Spleen (tissue), 11 donors: ENCODE data around the gene ANGPTL2. TPM values are rescaled to one million over a fixed set of nuclear protein-coding genes. Genes with fewer than 3 reads are reported as not detected.

Experiments used
- DNase-seq: peaks from one replicate; pipeline ENCODE4 v3.0.0-alpha.2; 2020
- H3K27ac ChIP-seq, 8 donors: fragments of 200-600 bp; sonication (generic) in 7 of 8; 1 replicate in 4 of 8; 2 replicates in 4 of 8; pipeline versions ENCODE4 v1.5.0 to v1.8.0; 2016 to 2021; ENCODE audit warnings: inconsistent platforms in 4 of 8, mild to moderate bottlenecking in 4 of 8, moderate library complexity in 1 of 8
- H3K27me3 ChIP-seq, 7 donors: fragments of 200-600 bp; sonication (generic) in 6 of 7; replicated peaks in 1 of 7; 1 replicate in 4 of 7; 2 replicates in 3 of 7; pipeline versions ENCODE4 v1.5.0 to v1.8.0; 2016 to 2021; ENCODE audit warnings: inconsistent platforms in 3 of 7, mild to moderate bottlenecking in 1 of 7
- H3K36me3 ChIP-seq, 6 donors: fragments of 200-600 bp; sonication (generic) in 5 of 6; 1 replicate in 4 of 6; 2 replicates in 2 of 6; pipeline versions ENCODE4 v1.5.0 to v1.8.0; 2016 to 2021; ENCODE audit warnings: inconsistent platforms in 2 of 6
- H3K4me1 ChIP-seq, 6 donors: fragments of 200-600 bp; sonication (generic) in 5 of 6; 1 replicate in 3 of 6; 2 replicates in 3 of 6; pipeline versions ENCODE4 v1.5.0 to v1.8.0; 2016 to 2021; ENCODE audit warnings: inconsistent platforms in 3 of 6
- H3K4me3 ChIP-seq, 8 donors: fragments of 200-600 bp; sonication (generic) in 7 of 8; 1 replicate in 4 of 8; 2 replicates in 4 of 8; pipeline versions ENCODE4 v1.5.0 to v1.8.0; 2016 to 2021; ENCODE audit warnings: inconsistent platforms in 4 of 8, mild to moderate bottlenecking in 4 of 8, moderate library complexity in 2 of 8
- H3K9me3 ChIP-seq, 8 donors: fragments of 200-600 bp; sonication (generic) in 7 of 8; 1 replicate in 4 of 8; 2 replicates in 4 of 8; pipeline versions ENCODE4 v1.5.0 to v1.8.0; 2016 to 2021; ENCODE audit warnings: inconsistent platforms in 4 of 8
- POLR2A ChIP-seq, 3 donors: fragments of 450-650 bp; IDR thresholded peaks; one replicate each; pipeline ENCODE4 v1.5.1; 2017; ENCODE audit warnings: antibody characterized with exemption in 3 of 3, mild to moderate bottlenecking in 1 of 3
- POLR2AphosphoS5 ChIP-seq, 3 donors: sonication (generic); formaldehyde crosslinking; IDR thresholded peaks; one replicate each; pipeline ENCODE4 v1.5.1; 2017; ENCODE audit warnings: antibody characterized with exemption in 3 of 3
- WGBS, 5 donors: extraction: QIAGEN DNeasy Blood & Tissue Kit in 3 of 5; methylation state at CpG; one replicate each; pipeline versions ENCODE4 v1.1.5 to v1.1.7; 2013 to 2018; 5-methylcytosine and 5-hydroxymethylcytosine counted together
- intact Hi-C: fragments of 100-400 bp; cut with DNase I; formaldehyde crosslinking; loops from one replicate; pipeline ENCODE4 v1.15.0; 2023; ENCODE audit warnings: low total_unique reads
- polyA plus RNA-seq, 3 donors: library from polyadenylated mRNA; stranded (reverse); fragments of 200-250 nt; gene quantifications; one replicate each; pipeline ENCODE4 v1.2.1, GENCODE V29; 2013
- total RNA-seq, 7 donors: library from RNA; depleted of rRNA in 3 of 7; stranded (reverse); fragments of >200 nt in 3 of 7; fragmentation: NEBNext Ultra II Directional in 4 of 7; extraction: Animal tissue kit (Norgen Biotek cat#: 25700) in 4 of 7; gene quantifications; one replicate each; pipeline versions ENCODE4 v1.1.0 to v1.2.1, GENCODE V29; 2016 to 2021
- TF ChIP-seq, protein P1 (sequence below), 11 experiments: fragments of 200-600 bp in 7 of 11; fragments of 450-650 bp in 4 of 11; sonication (generic) in 4 of 11; IDR thresholded peaks in 8 of 11; conservative IDR thresholded peaks in 3 of 11; 1 replicate in 7 of 11; 2 replicates in 4 of 11; pipeline versions ENCODE4 v1.4.0 to v1.8.0; 2016 to 2021; ENCODE audit warnings: antibody characterized with exemption in 11 of 11, inconsistent platforms in 4 of 11, mild to moderate bottlenecking in 1 of 11
- donor health status: healthy with polysubstance abuse.
- donor health status: DM: no; HTN: no; CAD: no; lungs with moderate emphysema.
- donor health status: DM: no; HTN: no; CAD: no.
- donor health status: Bipolar disorder and iron deficiency.
- donor health status: healthy.
- donor health status: DM: no; HTN: no; CAD: no.
- donor health status: DM: yes; HTN: yes; CAD: no.

ANGPTL2 gene
- total and polyA plus RNA-seq, 10 donors = 6.6 to 103 (median 48.1) TPM

DNA sequence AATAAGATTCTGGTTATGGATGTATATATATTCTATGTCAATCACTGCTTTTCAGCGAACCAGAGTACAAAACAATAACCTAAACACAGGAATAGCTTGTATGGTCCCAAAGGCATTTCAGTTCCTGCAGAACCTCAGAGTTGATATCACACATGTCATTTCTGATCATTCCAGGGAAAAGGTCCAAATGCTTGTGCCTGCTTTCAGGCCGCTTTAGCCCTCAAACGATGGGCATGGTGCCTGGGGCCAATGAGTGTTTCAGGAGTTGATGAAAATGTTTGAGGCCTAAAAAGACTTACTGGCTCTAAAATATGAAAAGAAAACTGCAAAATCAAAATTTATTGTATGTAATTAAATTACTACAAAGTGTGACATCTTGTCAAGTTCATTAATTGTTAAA is 22.8 kb downstream of the ANGPTL2 start:
- no peaks in the 10 kb centered on the region for H3K27me3 ChIP-seq
- intact Hi-C loops = no loop called here
- peaks cover 0 to 32% (median 0%) of the 10 kb centered on the region in 6 donors for H3K36me3 ChIP-seq
- H3K4me1 ChIP-seq = peaks cover 0 to 36% (median 18%) of the 10 kb centered on the region in 6 donors
- H3K27ac ChIP-seq = no peak overlapping the region
- DNase-seq = no peak
- no peaks in the 10 kb centered on the region for H3K9me3 ChIP-seq
- WGBS, 5 donors = 81 to 97% (median 89%) methylated on average over 3 of the region's 3 CpGs
- no peak overlapping the region for H3K4me3 ChIP-seq
- TF ChIP-seq POLR2A (IDR thresholded peaks at IDR 0.05) (no peak), POLR2AphosphoS5 (IDR thresholded peaks at IDR 0.05) (no peak)
- TF ChIP-seq, protein P1, sequence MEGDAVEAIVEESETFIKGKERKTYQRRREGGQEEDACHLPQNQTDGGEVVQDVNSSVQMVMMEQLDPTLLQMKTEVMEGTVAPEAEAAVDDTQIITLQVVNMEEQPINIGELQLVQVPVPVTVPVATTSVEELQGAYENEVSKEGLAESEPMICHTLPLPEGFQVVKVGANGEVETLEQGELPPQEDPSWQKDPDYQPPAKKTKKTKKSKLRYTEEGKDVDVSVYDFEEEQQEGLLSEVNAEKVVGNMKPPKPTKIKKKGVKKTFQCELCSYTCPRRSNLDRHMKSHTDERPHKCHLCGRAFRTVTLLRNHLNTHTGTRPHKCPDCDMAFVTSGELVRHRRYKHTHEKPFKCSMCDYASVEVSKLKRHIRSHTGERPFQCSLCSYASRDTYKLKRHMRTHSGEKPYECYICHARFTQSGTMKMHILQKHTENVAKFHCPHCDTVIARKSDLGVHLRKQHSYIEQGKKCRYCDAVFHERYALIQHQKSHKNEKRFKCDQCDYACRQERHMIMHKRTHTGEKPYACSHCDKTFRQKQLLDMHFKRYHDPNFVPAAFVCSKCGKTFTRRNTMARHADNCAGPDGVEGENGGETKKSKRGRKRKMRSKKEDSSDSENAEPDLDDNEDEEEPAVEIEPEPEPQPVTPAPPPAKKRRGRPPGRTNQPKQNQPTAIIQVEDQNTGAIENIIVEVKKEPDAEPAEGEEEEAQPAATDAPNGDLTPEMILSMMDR (IDR thresholded peaks at IDR 0.05 in 8 of 11, conservative IDR thresholded peaks at IDR 0.05 in 3 of 11) = no peak

DNA sequence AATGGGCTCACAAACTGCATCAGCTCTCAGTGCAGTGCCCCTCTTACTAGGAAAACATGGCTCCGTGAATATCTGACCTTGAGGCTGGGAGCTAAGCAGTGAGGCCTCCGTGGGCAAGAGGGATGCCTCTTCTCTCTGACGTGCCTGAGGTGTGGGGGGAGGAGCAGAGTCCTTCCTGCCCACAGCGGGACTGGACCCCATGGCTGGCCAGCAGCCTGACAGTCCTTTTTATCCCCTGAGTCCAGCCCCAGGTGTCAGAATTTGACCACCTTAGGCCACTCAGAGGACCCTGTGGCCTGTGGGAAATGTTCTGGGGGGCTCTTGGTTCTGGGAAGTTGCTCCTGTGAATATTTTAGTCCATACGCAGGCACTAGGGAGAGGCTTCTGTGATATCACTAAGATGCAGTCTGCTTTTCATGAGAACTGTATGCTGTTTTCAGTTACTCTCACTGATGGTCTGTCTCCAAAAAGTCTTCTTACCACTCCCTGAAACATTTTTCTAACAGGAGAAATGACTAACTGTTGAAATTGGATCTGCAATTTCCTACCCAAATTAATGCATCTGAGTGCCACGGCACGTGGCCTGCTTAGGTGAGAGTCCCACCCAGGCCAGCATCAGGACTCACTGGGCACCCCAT is 23.4 kb downstream of the ANGPTL2 start:
- TF ChIP-seq POLR2AphosphoS5 (IDR thresholded peaks at IDR 0.05) = no peak
- no peak for TF ChIP-seq POLR2A (IDR thresholded peaks at IDR 0.05)
- TF ChIP-seq, protein P1 (IDR thresholded peaks at IDR 0.05 in 8 of 11, conservative IDR thresholded peaks at IDR 0.05 in 3 of 11) = no peak
- Histone ChIP-seq H3K27me3 (no peaks in the 10 kb centered on the region), H3K36me3 (peaks cover 0 to 31% (median 0%) of the 10 kb centered on the region in 6 donors), H3K9me3 (no peaks in the 10 kb centered on the region), H3K27ac (peak overlapping the region in 1 of 8 donors; percentile 9), H3K4me1 (peaks cover 0 to 30% (median 12%) of the 10 kb centered on the region in 6 donors), H3K4me3 (no peak overlapping the region)
- intact Hi-C loops = no loop called here
- DNase-seq = no peak
- WGBS, 5 donors = 66 to 87% (median 82%) methylated on average over 6 to 7 of the region's 7 CpGs

- WGBS, 5 donors = 87 to 95% (median 93%) methylated on average over 5 of the region's 5 CpGs
- Histone ChIP-seq H3K4me1 (peaks cover 0 to 17% (median 5%) of the 10 kb centered on the region in 6 donors), H3K27me3 (no peaks in the 10 kb centered on the region), H3K27ac (no peak overlapping the region), H3K9me3 (no peaks in the 10 kb centered on the region), H3K4me3 (no peak overlapping the region), H3K36me3 (peaks cover 0 to 45% (median 4%) of the 10 kb centered on the region in 6 donors)
- DNase-seq = no peak
- TF ChIP-seq POLR2AphosphoS5 (IDR thresholded peaks at IDR 0.05) = no peak
- no peak for TF ChIP-seq POLR2A (IDR thresholded peaks at IDR 0.05)
- TF ChIP-seq, protein P1 (IDR thresholded peaks at IDR 0.05 in 8 of 11, conservative IDR thresholded peaks at IDR 0.05 in 3 of 11) = no peak
- intact Hi-C loops = no loop called here
Observed at GRCh38 chr9:127097683-127098082, 24.8 kb downstream of the ANGPTL2 start.

GRCh38 chr9:127096208-127096607 is 26.2 kb downstream of the ANGPTL2 start:
- H3K4me1 ChIP-seq = peaks cover 0 to 22% (median 7%) of the 10 kb centered on the region in 6 donors
- no peaks in the 10 kb centered on the region for H3K9me3 ChIP-seq
- H3K27me3 ChIP-seq = no peaks in the 10 kb centered on the region
- intact Hi-C loops = no loop called here
- WGBS, 5 donors = 76 to 85% (median 82%) methylated on average over 13 of the region's 13 CpGs
- DNase-seq = no peak
- peaks cover 0 to 57% (median 11%) of the 10 kb centered on the region in 6 donors for H3K36me3 ChIP-seq
- peak in 1 of 3 donors; percentile 28 for TF ChIP-seq POLR2AphosphoS5 (IDR thresholded peaks at IDR 0.05)
- TF ChIP-seq, protein P1 (IDR thresholded peaks at IDR 0.05 in 8 of 11, conservative IDR thresholded peaks at IDR 0.05 in 3 of 11) = no peak
- H3K4me3 ChIP-seq = no peak overlapping the region
- peak overlapping the region in 3 of 8 donors; percentile 25 to 44 (median 43) for H3K27ac ChIP-seq
